ENCODE data around the gene UBE2QL1. TPM values are rescaled to one million over a fixed set of nuclear protein-coding genes. Genes with fewer than 3 reads are reported as not detected.
A peak's percentile ranks its signal among the peaks of the same experiment; 100 is the strongest.

UBE2QL1 gene
- total RNA-seq, 1 experiment from 2014 or later: 0.11 TPM

DNA sequence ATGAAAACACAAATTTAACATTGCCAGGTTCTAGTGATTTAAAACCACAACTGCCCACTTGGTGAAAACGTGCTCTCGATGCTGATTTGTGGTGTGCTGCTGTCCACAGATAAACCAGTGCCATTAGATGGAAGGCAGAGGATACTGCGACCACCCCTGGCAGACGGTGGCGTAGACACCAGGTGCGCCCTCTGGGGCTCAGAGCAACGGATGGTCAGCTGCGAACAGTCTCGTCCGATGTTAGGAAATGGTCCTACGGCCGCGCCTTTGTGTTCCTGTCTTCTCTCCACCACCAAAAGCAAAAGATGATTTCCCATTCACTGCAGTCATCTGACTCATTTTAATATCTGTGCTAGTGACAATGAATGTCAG is 43.2 kb downstream of the UBE2QL1 start:
- no CpG with 5 or more reads among the region's 13 CpGs for WGBS (ENCODE audit: extremely low coverage, insufficient read length, low lambda C conversion rate)
- H2BK5ac ChIP-seq (ENCODE audit: insufficient read length, low read length): no peak overlapping the region
- Mint-ChIP-seq H3K27ac (no peak overlapping the region), H3K9me3 (no peaks in the 10 kb centered on the region), H3K27me3 (ENCODE audit: low read depth) (peaks cover 75% of the 10 kb centered on the region), H3K4me1 (peaks cover 14 to 16% of the 10 kb centered on the region in 2 experiments), H3K36me3 (ENCODE audit: insufficient read depth in 1 of 3, low read depth in 3 of 3) (no peaks in the 10 kb centered on the region), H3K4me3 (peak overlapping the region; percentile 19 to 54; a peak in 3 of 5 replicates)
- TF ChIP-seq, protein P1, sequence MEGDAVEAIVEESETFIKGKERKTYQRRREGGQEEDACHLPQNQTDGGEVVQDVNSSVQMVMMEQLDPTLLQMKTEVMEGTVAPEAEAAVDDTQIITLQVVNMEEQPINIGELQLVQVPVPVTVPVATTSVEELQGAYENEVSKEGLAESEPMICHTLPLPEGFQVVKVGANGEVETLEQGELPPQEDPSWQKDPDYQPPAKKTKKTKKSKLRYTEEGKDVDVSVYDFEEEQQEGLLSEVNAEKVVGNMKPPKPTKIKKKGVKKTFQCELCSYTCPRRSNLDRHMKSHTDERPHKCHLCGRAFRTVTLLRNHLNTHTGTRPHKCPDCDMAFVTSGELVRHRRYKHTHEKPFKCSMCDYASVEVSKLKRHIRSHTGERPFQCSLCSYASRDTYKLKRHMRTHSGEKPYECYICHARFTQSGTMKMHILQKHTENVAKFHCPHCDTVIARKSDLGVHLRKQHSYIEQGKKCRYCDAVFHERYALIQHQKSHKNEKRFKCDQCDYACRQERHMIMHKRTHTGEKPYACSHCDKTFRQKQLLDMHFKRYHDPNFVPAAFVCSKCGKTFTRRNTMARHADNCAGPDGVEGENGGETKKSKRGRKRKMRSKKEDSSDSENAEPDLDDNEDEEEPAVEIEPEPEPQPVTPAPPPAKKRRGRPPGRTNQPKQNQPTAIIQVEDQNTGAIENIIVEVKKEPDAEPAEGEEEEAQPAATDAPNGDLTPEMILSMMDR (conservative IDR thresholded peaks at IDR 0.05): peak; percentile 29; the same call in 2 of the 3 replicates
- H3K4me1 ChIP-seq (ENCODE audit: insufficient read depth, low read length): peaks cover 6% of the 10 kb centered on the region
- no peak overlapping the region for H3K56ac ChIP-seq (ENCODE audit: insufficient read length, low read depth, low read length)
- H2BK12ac ChIP-seq (ENCODE audit: insufficient read length, low read depth, low read length): no peak overlapping the region
- H3K79me1 ChIP-seq (ENCODE audit: insufficient read depth, low read depth, low read length, poor library complexity, severe bottlenecking): no peaks in the 10 kb centered on the region
- no peak overlapping the region for H3K18ac ChIP-seq (ENCODE audit: insufficient read length, low read depth, low read length)
- no peak overlapping the region for H2BK15ac ChIP-seq (ENCODE audit: low read depth, low read length)
- H4K5ac ChIP-seq (ENCODE audit: insufficient read length, low read depth, low read length): no peak overlapping the region
- H3T11ph ChIP-seq (ENCODE audit: low read length): no peak overlapping the region
- H3K27me3 ChIP-seq (ENCODE audit: insufficient read depth, low read length): no peaks in the 10 kb centered on the region; the same call in 1 of the 2 replicates
- H4K20me1 ChIP-seq (ENCODE audit: control insufficient read depth, insufficient read depth, insufficient read length): no peaks in the 10 kb centered on the region
- H3K27ac ChIP-seq (ENCODE audit: insufficient read length, low read depth, low read length): no peak overlapping the region
- no peak overlapping the region for H3K9ac ChIP-seq (ENCODE audit: extremely low read depth, insufficient read length, low read length)
- H3K23me2 ChIP-seq (ENCODE audit: insufficient read length, low read depth, low read length, poor library complexity, severe bottlenecking): no peaks in the 10 kb centered on the region
- H4K91ac ChIP-seq (ENCODE audit: insufficient read length, low read depth, low read length): no peak overlapping the region
- no peak overlapping the region for H2AFZ ChIP-seq (ENCODE audit: low read length)
- H3K14ac ChIP-seq (ENCODE audit: insufficient read depth, low read length): no peak overlapping the region
- no peak overlapping the region for H2BK20ac ChIP-seq (ENCODE audit: low read depth, low read length, poor library complexity, severe bottlenecking)
- no peak overlapping the region for H3K4me2 ChIP-seq (ENCODE audit: insufficient read depth, insufficient read length, low read length)
- H3K4ac ChIP-seq (ENCODE audit: low read depth, low read length): no peak overlapping the region
- no peak overlapping the region for H4K8ac ChIP-seq (replicated peaks; ENCODE audit: insufficient read length, low read depth, low read length)
- H2AK5ac ChIP-seq (ENCODE audit: insufficient read length, low read length): no peak overlapping the region
- no peak overlapping the region for H3K23ac ChIP-seq (ENCODE audit: insufficient read length, low read depth, low read length)
- H3K79me2 ChIP-seq (ENCODE audit: insufficient read depth, low read length): no peaks in the 10 kb centered on the region
- H2BK120ac ChIP-seq (ENCODE audit: low read depth, low read length, poor library complexity, severe bottlenecking): no peak overlapping the region
- H3K9me3 ChIP-seq (ENCODE audit: control insufficient read depth, low read depth, low read length): no peaks in the 10 kb centered on the region
- DNase-seq: no peak
